ENCODE results near the gene KCTD11. TPM values are rescaled to one million over a fixed set of nuclear protein-coding genes. Genes with fewer than 3 reads are reported as not detected.
A peak's percentile ranks its signal among the peaks of the same experiment; 100 is the strongest.

KCTD11 gene
- total RNA-seq, 1 donor from 2014 or later, result 8.9 TPM

GRCh38 chr17:7354262-7354843, 2.4 kb downstream of the KCTD11 start:
- intact Hi-C loops (cut with DNase I), result no loop called here
- no peak overlapping the region for H3K4me3 ChIP-seq
- no peak overlapping the region for H3K27ac ChIP-seq
- no peaks in the 10 kb centered on the region for H3K36me3 ChIP-seq
- H3K9me3 ChIP-seq, result no peaks in the 10 kb centered on the region
- TF ChIP-seq, protein P1, sequence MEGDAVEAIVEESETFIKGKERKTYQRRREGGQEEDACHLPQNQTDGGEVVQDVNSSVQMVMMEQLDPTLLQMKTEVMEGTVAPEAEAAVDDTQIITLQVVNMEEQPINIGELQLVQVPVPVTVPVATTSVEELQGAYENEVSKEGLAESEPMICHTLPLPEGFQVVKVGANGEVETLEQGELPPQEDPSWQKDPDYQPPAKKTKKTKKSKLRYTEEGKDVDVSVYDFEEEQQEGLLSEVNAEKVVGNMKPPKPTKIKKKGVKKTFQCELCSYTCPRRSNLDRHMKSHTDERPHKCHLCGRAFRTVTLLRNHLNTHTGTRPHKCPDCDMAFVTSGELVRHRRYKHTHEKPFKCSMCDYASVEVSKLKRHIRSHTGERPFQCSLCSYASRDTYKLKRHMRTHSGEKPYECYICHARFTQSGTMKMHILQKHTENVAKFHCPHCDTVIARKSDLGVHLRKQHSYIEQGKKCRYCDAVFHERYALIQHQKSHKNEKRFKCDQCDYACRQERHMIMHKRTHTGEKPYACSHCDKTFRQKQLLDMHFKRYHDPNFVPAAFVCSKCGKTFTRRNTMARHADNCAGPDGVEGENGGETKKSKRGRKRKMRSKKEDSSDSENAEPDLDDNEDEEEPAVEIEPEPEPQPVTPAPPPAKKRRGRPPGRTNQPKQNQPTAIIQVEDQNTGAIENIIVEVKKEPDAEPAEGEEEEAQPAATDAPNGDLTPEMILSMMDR (IDR thresholded peaks at IDR 0.05), result no peak
- DNase-seq, result no peak
- peaks cover 32% of the 10 kb centered on the region for H3K4me1 ChIP-seq
- H3K27me3 ChIP-seq, result no peaks in the 10 kb centered on the region
- ATAC-seq, result no peak

- Histone ChIP-seq H3K27me3 (no peaks in the 10 kb centered on the region), H3K4me3 (no peak within 1 kb of the TSS), H3K27ac (no peak within 1 kb of the TSS), H3K9me3 (no peaks in the 10 kb centered on the region), H3K36me3 (no peaks in the 10 kb centered on the region), H3K4me1 (peaks cover 25% of the 10 kb centered on the region)
- ATAC-seq (no peak), DNase-seq (peak; percentile 67)
- intact Hi-C loops (cut with DNase I), result no loop called here
- TF ChIP-seq, protein P1 (IDR thresholded peaks at IDR 0.05), result no peak
These were observed 3.1 kb downstream of the KCTD11 start, which contains the start of gene TMEM95 for GRCh38 chr17:7355053-7355452. TMEM95 (plus strand) TSS chr17:7355156; CDS start chr17:7355205, 49 bp downstream.

GRCh38 chr17:7355573-7355972, 3.6 kb downstream of the KCTD11 start:
- TF ChIP-seq, protein P1 (IDR thresholded peaks at IDR 0.05), result no peak
- intact Hi-C loops (cut with DNase I), result no loop called here

DNA sequence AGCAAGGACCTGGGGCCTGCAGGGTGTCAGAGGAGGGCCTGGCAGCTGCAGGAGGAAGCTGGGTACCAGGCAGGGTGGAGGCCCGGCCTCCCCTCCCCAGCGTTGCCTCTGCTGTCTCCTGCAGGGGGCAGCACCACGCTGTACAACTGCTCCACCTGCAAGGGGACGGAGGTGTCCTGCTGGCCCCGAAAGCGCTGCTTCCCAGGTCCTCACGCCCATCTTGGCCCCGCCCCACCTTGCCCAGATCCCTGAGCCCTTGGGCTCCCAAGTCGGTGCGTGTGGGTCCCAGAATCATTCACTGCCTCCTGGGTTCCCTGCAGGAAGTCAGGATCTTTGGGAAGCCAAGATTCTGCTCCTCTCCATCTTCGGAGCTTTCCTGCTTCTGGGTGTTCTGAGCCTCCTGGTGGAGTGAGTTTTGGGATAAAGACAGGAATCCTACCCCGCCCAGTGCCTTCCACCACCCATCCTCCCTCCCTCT, 4.1 kb downstream of the KCTD11 start:
- H3K27me3 ChIP-seq, result no peaks in the 10 kb centered on the region
- no peak overlapping the region for H3K27ac ChIP-seq
- no peaks in the 10 kb centered on the region for H3K9me3 ChIP-seq
- TF ChIP-seq, protein P1 (IDR thresholded peaks at IDR 0.05), result peak; percentile 91
- H3K4me1 ChIP-seq, result peaks cover 25% of the 10 kb centered on the region
- no peaks in the 10 kb centered on the region for H3K36me3 ChIP-seq
- intact Hi-C loops (cut with DNase I), result no loop called here
- no peak overlapping the region for H3K4me3 ChIP-seq
- DNase-seq (peak; percentile 94), ATAC-seq (peak; percentile 71)

More at GRCh38 chr17:7355573-7355972, 3.6 kb downstream of the KCTD11 start:
- Histone ChIP-seq H3K36me3 (no peaks in the 10 kb centered on the region), H3K4me3 (no peak overlapping the region), H3K27ac (no peak overlapping the region), H3K9me3 (no peaks in the 10 kb centered on the region), H3K27me3 (no peaks in the 10 kb centered on the region), H3K4me1 (peaks cover 25% of the 10 kb centered on the region)
- DNase-seq, result no peak
- no peak for ATAC-seq

GRCh38 chr17:7356756-7357155, 4.8 kb downstream of the KCTD11 start:
- intact Hi-C loops (cut with DNase I), result no loop called here
- Histone ChIP-seq H3K36me3 (no peaks in the 10 kb centered on the region), H3K27me3 (no peaks in the 10 kb centered on the region), H3K4me3 (no peak overlapping the region), H3K4me1 (peaks cover 25% of the 10 kb centered on the region), H3K27ac (no peak overlapping the region), H3K9me3 (no peaks in the 10 kb centered on the region)
- DNase-seq (no peak), ATAC-seq (no peak)
- TF ChIP-seq, protein P1 (IDR thresholded peaks at IDR 0.05), result no peak
